IPS-18c (cell line): ENCODE data around the gene CACUL1.
"Not testable (repeated sequence)": the region's sequence is repeated elsewhere in the genome, so short reads cannot be mapped to it uniquely, and the experiment has no call there.

Source experiments
- H3K4me3 ChIP-seq: 2 replicates; pipeline ENCODE4 v1.7.0; 2013; ENCODE audit warnings: low read depth, mild to moderate bottlenecking, low read length, moderate library complexity; ENCODE audit not compliant: insufficient read depth
- H3K9me3 ChIP-seq: one replicate; pipeline ENCODE4 v1.6.1; 2013; ENCODE audit warnings: mild to moderate bottlenecking, low read length, moderate library complexity; ENCODE audit not compliant: control insufficient read depth, insufficient read depth

The CACUL1 gene

DNA sequence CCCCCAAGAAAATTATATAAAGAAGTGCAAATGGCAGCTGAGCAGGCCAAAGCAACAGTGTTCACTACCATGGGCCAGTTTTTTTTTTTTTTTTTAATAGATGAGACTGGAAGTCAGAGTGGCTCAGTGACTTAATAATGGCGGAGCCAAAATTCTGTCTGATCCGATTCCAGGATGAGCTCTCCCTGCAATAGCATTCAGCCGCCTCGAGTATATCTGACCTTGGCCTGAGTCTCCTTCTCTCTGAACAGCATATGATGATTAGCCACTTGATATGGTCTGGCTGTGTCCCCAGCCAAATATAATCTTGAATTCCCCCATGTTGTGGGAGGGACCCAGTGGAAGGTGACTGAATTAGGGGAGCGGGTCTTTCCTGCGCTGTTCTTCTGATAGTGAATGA, 82.6 kb downstream of the CACUL1 start:
- Histone ChIP-seq H3K4me3 (no peak overlapping the region), H3K9me3 (no peaks in the 10 kb centered on the region)

DNA sequence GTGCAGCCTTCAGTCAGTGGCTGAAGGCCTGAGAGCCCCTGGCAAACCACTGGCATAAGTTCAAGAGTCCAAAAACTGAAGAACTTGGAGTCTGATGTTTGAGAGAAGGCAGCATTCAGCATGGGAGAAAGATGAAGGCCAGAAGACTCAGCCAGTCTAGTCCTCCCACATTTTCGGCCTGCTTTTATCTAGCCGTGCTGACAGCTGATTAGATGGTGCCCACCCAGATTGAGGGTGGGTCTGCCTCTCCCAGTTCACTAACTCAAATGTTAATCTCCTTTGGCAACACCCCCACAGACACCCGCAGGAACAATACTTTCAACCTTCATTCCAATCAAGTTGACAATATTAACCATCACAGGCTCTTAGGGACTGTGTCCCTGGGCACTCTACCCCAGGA, 83.5 kb downstream of the CACUL1 start:
- H3K4me3 ChIP-seq, H3K9me3 ChIP-seq: not testable (repeated sequence)

DNA sequence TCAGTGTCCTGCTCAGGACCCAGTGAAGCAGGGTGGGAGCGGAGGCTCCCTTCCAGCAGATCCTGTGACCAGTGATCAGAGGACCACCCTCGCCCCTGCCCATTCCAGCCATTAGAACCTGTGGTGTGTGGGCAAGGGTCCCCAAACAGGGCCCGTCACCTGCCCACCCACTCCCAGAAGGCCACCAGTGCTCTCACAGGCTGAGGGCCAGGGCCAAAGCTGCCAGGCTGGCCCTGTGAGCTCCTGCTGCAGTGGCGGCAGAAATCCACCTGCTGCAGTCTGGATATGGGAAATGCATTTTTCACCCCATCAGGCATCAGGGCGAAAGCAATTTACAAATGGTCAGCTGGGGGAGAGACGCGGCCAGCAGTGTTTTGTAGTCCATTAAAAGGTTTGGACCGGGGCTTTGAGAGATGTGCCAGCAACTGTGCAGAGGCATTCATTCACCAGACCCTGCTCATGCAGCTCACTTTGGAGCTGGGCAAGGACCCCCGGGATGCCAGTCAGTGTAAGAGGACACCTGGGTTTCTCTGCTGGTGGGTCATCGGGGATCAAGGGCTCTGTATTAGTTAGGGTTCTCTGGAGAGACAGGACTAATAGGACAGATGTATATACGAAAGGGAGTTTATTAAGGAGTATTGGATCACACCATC, 84.2 kb downstream of the CACUL1 start:
- Histone ChIP-seq H3K4me3 (no peak overlapping the region), H3K9me3 (no peaks in the 10 kb centered on the region)

DNA sequence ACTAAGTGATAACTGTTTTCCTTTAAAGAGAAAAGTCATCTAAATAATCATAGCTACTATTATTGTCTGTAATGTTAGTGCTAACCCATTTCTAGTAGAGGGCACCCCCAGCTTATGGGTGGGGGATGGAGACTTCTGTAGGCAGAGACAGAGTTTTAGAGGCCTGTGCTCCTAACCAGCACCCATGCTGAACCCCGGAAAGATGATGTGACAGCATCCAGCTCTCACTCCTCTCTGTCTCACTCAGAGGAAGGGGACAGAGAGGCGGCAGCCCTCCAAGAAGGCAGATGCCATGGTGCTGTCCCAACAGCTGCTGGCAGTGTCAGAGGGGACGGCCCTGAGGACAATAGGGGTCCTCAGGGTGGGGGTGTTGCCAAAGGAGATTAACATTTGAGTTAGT, 84.9 kb downstream of the CACUL1 start:
- no peak overlapping the region for H3K4me3 ChIP-seq
- H3K9me3 ChIP-seq = no peaks in the 10 kb centered on the region

DNA sequence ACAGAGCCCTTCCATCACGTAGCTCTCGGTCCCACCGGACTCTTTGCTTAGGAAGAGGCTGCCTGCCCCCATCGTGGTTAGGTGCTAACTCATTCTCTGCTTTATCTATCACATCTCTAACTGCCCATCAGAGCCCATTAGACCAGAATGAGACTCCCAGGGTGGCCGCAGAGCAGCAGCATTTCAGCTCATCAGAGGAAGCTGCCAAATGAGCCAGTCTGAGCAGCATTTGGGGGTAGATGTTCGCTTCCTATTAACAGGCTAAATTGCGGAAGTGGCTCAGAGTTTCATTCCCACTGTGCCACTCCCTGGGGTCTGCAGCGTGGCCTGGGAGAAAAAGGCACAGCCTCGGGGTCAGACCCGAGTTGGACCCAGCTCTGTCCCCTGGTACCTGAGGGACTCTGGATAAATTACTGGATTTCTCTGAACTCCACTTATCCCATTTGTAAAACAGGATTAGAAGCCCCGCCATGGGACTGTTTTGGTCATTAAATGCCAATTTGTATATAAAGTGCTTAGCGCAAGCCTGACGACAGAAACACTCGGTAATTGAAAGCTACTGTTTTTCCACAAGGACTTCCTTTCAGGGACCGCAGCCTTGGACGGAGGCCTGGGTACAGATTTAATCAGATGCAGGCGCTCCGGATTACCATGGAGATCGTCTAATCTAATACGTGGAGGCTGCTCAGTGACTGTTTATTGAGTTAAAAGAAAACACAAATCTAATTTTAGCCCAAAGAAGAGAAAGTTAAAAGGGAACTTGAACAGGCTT, 85.6 kb downstream of the CACUL1 start:
- Histone ChIP-seq H3K4me3 (no peak overlapping the region), H3K9me3 (no peaks in the 10 kb centered on the region)

DNA sequence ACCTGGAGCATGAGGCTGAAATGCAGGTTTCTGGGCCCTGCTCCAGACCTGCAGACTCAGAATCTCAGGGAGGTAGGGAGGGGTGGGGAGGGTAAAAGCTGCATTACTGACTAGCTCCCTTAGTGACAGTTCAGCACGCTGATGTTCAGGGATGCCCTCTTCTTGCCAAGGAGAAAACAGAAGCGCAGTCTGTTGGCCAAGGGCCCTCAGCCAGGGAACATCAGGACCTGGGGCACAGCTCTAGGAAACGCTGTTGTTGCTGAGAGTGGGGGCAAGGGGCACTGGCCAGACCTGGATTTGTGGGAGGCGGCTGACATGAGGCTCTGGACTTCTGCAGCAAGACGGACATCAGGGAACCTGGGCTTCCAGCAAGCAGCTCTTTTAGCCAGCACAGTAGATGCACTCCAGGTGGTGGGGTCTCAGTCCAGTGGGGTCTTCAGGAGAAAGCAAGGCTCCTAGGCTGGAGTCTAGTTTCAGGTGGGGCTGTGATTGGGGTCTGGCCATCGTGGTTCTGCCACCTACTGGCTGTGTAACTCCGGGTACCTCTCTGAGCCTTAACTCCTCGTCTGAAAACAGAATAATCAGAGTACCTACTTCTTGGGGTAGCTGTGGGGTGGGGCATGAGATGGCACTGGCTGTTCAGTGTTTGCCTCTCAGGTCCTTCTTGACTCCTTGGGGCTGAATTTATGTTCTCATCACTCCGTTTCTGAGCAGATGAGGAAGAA, 86.4 kb downstream of the CACUL1 start:
- H3K9me3 ChIP-seq = no peaks in the 10 kb centered on the region
- H3K4me3 ChIP-seq = no peak overlapping the region

DNA sequence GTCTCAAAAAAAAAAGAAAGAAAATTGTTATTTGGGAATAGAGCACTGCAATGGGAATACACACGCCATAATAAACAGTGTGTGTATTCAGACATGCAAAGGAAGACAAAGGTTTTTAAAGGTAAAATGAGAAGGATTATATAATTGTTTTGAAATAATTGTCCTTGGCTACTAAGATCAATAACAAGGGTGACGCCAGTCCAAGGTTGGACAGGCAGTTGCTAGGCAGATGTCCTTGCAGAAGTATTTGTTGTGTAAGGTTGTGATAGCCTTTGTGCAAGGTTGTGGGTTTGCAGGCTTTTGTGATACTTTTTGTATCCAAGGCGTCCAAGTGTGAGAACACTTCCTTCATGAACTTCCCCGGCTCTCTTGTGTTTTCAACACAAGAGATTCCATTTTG, 87.0 kb downstream of the CACUL1 start:
- Histone ChIP-seq H3K9me3 (no peaks in the 10 kb centered on the region), H3K4me3 (no peak overlapping the region)

DNA sequence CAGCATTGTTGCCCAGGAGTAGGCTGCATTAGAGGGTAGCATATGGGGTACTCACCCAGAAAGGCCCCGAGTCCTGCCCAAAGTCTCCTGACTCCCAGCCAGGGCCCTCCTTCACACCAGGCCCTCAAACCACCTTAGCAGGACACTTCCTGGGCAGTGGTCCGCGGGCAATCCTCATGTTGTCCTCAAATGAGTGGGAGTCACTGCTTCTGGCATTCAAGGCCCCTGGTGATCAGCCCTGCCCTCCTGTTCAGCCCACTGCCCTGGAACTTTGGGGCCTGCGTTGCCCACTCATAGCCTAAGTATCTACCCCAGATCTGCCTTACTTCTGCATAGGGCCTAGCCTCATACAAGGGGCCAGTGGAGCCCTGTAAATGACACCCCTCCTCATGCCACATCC, 88.4 kb downstream of the CACUL1 start:
- no peaks in the 10 kb centered on the region for H3K9me3 ChIP-seq
- no peak overlapping the region for H3K4me3 ChIP-seq

DNA sequence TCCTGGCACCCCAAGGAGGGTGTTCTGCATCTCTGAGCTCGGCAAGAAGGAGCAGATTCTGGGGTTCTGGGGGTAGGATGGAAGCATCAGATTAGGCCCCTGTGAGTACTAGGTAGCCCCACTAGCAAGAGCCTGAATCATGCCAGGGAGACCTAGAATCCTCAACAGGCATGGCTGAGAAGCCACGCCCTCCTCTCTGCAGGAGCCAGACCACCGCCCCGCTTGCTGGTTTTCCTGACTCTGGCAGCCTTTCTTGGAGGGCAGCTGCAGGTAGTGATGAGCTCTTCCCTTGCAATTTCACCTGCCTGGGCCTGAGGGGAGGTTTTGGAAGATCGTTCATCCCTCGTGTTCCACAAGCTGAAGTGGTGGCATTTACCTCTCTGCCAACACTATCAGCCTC, 90.4 kb downstream of the CACUL1 start:
- H3K9me3 ChIP-seq = no peaks in the 10 kb centered on the region
- H3K4me3 ChIP-seq = no peak overlapping the region

DNA sequence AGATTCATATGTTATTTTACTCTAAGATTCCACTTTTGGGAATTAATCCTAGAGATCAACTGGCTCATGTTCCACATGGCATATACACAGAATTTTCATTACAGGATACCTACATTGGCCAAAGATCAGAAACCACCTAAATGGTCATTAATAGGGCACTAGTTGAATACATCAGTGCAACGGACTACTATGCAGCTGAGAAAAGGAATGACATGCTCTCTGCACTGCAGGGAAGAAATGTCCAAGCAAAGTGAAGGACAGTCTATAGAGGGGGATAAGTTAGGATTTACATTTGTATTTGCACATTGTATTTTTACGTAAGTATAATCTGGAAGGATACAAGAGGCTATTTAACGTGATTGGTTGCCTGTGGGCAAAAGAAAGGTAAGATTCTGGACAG, 91.6 kb downstream of the CACUL1 start:
- no peak overlapping the region for H3K4me3 ChIP-seq

DNA sequence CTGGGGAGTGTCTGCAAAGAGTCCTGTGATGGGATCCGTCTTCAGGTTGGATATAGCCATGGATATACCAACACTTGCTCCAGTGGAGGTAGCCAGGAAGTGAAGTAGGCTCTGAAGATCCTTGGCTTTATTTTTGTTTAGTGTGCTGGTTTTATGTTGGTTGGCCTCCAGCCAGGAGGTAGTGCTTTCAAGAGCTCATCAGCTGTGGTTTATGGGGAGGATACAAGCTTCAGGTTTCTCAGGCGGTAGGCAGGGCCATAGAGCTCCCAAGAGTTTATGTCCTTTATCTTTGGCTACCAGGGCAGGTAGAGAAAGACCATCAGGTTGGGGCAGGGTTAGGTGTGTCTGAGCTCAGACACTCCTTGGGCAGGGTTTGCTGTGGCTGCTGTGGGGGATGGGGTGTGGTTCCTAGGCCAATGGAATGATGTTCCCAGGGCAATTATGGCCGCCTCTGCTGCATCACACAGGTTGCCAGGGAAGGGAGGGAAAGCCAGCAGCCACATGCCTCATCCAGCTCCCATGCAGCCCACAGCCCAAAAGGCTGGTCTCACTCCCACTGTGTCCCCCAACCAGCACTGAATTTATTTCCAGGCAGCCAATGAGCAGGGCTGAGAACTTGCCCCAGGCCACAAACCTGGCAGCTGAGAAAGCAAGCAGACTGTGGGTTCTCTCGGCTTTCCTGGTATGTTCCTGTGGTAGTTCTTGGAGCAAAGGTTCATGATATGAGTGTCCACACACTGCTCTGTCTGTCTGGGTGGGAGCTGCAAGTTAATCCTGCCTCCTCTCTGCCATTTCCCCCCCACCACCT, 92.3 kb downstream of the CACUL1 start:
- Histone ChIP-seq H3K4me3 (no peak overlapping the region), H3K9me3 (no peaks in the 10 kb centered on the region)

More for the DNA sequence above, 91.6 kb downstream of the CACUL1 start:
- H3K9me3 ChIP-seq = no peaks in the 10 kb centered on the region

DNA sequence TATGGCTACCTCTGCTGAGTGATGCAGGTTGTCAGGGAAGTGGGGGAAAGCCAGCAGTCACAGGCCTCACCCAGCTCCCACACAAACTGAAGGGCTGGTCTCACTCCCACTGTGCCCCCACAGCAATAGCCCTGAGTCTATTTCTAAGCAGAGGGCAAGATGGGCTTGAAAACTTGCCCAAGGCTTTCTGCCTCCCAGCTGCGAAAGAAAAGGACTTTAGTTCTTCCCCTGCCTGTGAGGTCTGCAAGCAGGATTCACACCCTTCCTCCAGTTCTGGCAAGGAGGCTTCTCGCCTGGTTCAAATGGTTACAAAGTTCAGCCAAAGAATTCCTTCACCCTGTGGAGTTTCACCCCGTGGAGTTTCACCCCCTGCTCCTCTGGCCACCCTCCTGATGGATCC, 96.0 kb downstream of the CACUL1 start:
- Histone ChIP-seq H3K4me3 (no peak overlapping the region), H3K9me3 (no peaks in the 10 kb centered on the region)

DNA sequence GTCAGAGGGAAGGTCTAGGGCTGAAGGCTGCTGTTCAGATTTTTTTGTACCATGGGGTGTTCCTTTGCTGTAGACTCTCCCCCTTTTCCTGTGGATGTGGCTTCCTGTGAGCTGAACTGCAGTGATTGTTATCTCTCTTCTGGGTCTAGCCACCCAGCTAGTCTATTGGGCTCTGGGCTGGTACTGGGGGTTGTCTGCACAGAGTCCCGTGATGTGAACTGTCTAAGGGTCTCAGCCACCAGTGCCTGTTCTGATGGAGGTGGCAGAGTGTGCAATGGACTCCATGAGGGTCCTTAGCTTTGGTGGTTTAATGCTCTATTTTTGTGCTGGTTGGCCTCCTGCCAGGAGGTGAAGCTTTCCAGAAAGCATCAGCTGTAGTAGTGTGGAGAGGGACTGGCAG, 96.6 kb downstream of the CACUL1 start:
- not testable (repeated sequence) for H3K9me3 ChIP-seq

DNA sequence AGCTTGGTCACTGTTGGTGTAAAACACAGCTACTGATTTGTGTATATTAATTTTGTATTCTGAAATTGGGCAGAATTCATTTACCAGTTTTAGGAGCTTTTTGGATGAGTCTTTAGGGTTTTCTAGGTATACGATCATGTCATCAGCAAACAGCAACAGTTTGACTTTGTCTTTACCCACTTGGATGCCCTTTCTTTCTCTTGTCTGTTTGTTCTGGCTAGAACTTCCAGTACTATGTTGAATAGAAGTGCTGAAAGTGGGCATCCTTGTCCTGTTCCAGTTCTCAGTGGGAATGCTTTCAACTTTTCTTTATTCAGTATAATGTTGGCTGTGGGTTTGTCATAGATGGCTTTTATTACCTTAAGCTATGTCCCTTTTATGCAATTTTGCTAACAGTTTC, 109.5 kb downstream of the CACUL1 start:
- not testable (repeated sequence) for H3K9me3 ChIP-seq, H3K4me3 ChIP-seq

More for the DNA sequence above, 96.6 kb downstream of the CACUL1 start:
- H3K4me3 ChIP-seq = not testable (repeated sequence)

DNA sequence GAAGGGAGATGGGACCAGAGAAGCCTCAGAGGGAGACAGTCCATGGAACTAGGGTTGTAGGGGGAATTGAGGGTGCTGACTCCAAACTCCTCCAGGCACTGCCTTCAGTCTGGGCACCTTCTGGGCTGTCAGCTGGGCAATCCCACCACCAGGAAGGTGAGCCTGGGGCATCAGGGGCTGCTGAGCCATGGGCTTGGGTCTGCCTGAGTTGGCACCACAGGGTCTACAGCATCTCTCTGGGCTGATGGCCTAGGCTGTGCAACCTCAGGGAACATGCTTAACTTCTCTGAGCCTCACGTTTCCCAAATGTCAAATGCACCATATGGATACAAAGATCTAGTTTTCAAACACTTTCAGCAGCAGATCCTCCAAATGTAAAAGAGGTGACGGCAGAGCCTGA, 112.5 kb downstream of the CACUL1 start:
- Histone ChIP-seq H3K4me3 (no peak overlapping the region), H3K9me3 (peaks cover 6% of the 10 kb centered on the region)

DNA sequence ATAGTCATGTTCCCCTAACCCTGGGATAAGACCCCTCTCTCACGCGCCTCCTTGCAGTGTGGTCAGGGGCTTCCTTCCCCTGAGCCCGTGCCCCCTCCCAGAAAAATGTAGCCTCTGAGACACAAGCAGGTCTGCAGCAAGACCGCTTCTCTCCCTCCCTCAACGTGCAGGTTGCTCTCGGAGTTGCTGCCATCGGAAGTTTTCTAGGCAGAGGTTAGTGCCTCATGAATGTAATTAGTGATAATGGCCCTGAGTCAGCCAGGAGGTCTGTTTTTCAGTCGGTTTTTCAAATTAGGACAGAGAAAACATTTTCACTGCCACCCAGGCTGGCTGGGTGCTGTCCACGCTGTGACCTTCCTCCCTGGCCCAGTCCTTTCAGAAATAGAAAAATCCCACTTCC, 116.1 kb downstream of the CACUL1 start:
- H3K4me3 ChIP-seq = no peak overlapping the region
- peaks cover 6% of the 10 kb centered on the region for H3K9me3 ChIP-seq

DNA sequence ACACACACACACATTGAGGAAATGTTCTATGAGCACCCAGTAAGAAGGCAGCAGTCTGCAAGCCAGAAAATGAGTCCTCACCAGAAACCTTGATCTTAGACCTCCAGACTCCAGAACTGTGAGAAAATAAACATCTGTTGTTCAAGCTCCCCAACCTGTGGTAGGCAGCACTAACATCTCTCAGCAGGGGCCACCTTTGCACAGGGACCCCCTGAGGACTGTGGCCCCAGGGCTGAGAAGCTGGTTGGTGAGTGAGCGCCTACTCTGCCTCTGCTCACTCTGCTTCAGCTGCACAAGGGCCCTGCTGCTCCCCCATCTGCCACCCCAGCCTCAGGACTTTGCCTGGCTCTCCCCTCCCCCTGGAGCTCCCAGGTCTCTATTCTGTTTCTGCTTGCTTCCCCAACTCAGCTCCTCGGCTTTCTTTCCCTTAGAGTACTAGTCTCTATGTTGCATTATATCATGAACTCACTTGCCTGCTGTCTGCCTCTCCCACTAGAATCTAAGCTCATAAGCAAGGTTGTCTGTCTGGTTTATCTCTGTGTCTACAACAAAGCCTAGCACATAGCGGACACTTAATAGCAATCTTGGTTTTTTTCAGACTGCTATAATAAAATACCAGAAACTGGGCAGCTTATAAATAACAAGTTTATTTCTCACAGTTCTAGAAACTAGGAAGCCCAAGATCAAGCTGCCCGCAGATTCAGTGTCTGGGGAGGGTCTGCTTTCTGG, 118.9 kb downstream of the CACUL1 start:
- Histone ChIP-seq H3K4me3 (no peak overlapping the region), H3K9me3 (peaks cover 6% of the 10 kb centered on the region)
